ENCODE measurements around the gene CYP26B1. TPM values are rescaled to one million over a fixed set of nuclear protein-coding genes. Genes with fewer than 3 reads are reported as not detected.

Gene CYP26B1
- total and polyA plus RNA-seq, 2 of the 8 experiments (the other 6 are each of a cell fraction or from before 2014, with no cell fraction given): 0.06 to 0.69 TPM

- CTCF ChIA-PET (ENCODE audit: partially characterized antibody): interaction anchor here (1.0 to 1.3 kb wide), 3 partner anchors 16 to 258 kb away, joined by 3 to 4 read pairs (median 4); no protein-coding TSS in a partner anchor
- FAIRE-seq: no peak
These were observed 34.9 kb upstream of the CYP26B1 start for GRCh38 chr2:72182547-72182946.

More at GRCh38 chr2:72182547-72182946, 34.9 kb upstream of the CYP26B1 start:
- H4K8ac ChIP-seq (ENCODE audit: extremely low read depth, insufficient read depth, low read length): no peak overlapping the region
- no peak overlapping the region for H2AFZ ChIP-seq (ENCODE audit: low read length)
- TF ChIP-seq CREB1 (IDR thresholded peaks at IDR 0.05): no peak
- no peak overlapping the region for H4K91ac ChIP-seq (replicated peaks; ENCODE audit: insufficient read length, low read length)
- H4K20me1 ChIP-seq (replicated peaks in 1 of 2; ENCODE audit: control insufficient read depth in 1 of 2, insufficient read depth in 2 of 2, low read length in 2 of 2): no peaks in the 10 kb centered on the region
- no peak overlapping the region for H2BK120ac ChIP-seq (replicated peaks; ENCODE audit: low read depth, low read length)
- H3K18ac ChIP-seq (ENCODE audit: extremely low read depth, low read length): no peak overlapping the region
- no peak overlapping the region for H3K4me2 ChIP-seq (ENCODE audit: insufficient read depth in 1 of 2, low read depth in 2 of 2, low read length in 2 of 2)
- no peaks in the 10 kb centered on the region for H3K27me3 ChIP-seq (replicated peaks in 1 of 4; ENCODE audit: control insufficient read depth in 3 of 4, extremely low read depth in 1 of 4, insufficient read depth in 3 of 4, low read length in 3 of 4)
- no peak overlapping the region for H2BK5ac ChIP-seq (ENCODE audit: low read depth, low read length)
- no peak overlapping the region for H2BK12ac ChIP-seq (ENCODE audit: low read depth, low read length)
- POLR2A ChIA-PET (ENCODE audit: partially characterized antibody): no interaction called here
- no peaks in the 10 kb centered on the region for H3K4me1 ChIP-seq (replicated peaks in 1 of 4; ENCODE audit: control insufficient read depth in 3 of 4, insufficient read depth in 4 of 4, low read length in 3 of 4)
- H2BK15ac ChIP-seq (ENCODE audit: low read length): no peak overlapping the region
- no peak overlapping the region for H2BK20ac ChIP-seq (ENCODE audit: low read length)
- no peak overlapping the region for H3K14ac ChIP-seq (ENCODE audit: insufficient read length)
- no peak overlapping the region for H2AK5ac ChIP-seq (ENCODE audit: low read depth, low read length)
- no peaks in the 10 kb centered on the region for H3K36me3 ChIP-seq (ENCODE audit: control insufficient read depth in 2 of 4, insufficient read depth in 4 of 4, low read length in 3 of 4)
- WGBS, 2 experiments (ENCODE audit: extremely low coverage in 1 of 2, insufficient coverage in 1 of 2, insufficient read length in 1 of 2, insufficient replicate concordance in 2 of 2, low coverage in 1 of 2, low lambda C conversion rate in 2 of 2, missing lambda C conversion rate in 1 of 2): 88% methylated on average over 4 of the region's 4 CpGs; no CpG with 5 or more reads in 1 of the 2 experiments
- H3K9ac ChIP-seq (replicated peaks in 1 of 4; ENCODE audit: extremely low read depth in 1 of 4, low read depth in 3 of 4, low read length in 3 of 4): no peak overlapping the region
- H3K56ac ChIP-seq (replicated peaks; ENCODE audit: insufficient read length, low read depth, low read length): no peak overlapping the region
- H4K5ac ChIP-seq (ENCODE audit: insufficient read length, low read depth, low read length): no peak overlapping the region
- no peak overlapping the region for H3K23ac ChIP-seq (ENCODE audit: insufficient read length)
- H3K4ac ChIP-seq (replicated peaks; ENCODE audit: insufficient read length, low read depth, low read length): no peak overlapping the region
- no peaks in the 10 kb centered on the region for H3K23me2 ChIP-seq (ENCODE audit: low read depth, low read length)
- H3K27ac ChIP-seq (ENCODE audit: low read depth, low read length): no peak overlapping the region
- DNase-seq (ENCODE audit: low read depth in 1 of 2, low spot score in 2 of 2): no peak
- no peaks in the 10 kb centered on the region; a peak in 1 of 4 replicates for H3K9me3 ChIP-seq (ENCODE audit: insufficient read depth in 2 of 2, low read depth in 1 of 2, low read length in 1 of 2)
- no peaks in the 10 kb centered on the region for H3K79me1 ChIP-seq (ENCODE audit: low read depth, low read length)
- H3K79me2 ChIP-seq (ENCODE audit: control insufficient read depth in 1 of 2, insufficient read depth in 2 of 2, low read length in 2 of 2): no peaks in the 10 kb centered on the region
- H3K4me3 ChIP-seq (ENCODE audit: extremely low read depth in 1 of 4, insufficient read depth in 2 of 4, low read depth in 3 of 4, low read length in 4 of 4): no peak overlapping the region

Measured in H1 (cell line).